Activated naive CD4-positive, alpha-beta T cell treated with anti-CD3 and anti-CD28 coated beads, Interleukin-2, amount 50 U/mL, for 72 hours (primary cell): ENCODE results near the gene IGFBP7. TPM values are rescaled to one million over a fixed set of nuclear protein-coding genes. Genes with fewer than 3 reads are reported as not detected.
A peak's percentile ranks its signal among the peaks of the same experiment; 100 is the strongest.

Experiments used
- ATAC-seq, 2 donors: fragments of 150-1000 bp; cut with Tn5 transposase; 2 replicates each; pipeline ENCODE4 v1.10.0; 2021; ENCODE audit warnings: mild to moderate bottlenecking in 2 of 2, moderate library complexity in 2 of 2
- DNase-seq, 2 donors: peaks; one replicate each; pipeline ENCODE4 v3.0.0; 2021 to 2022; ENCODE audit warnings: low spot score in 2 of 2
- H3K27ac Mint-ChIP-seq, 2 donors: one replicate each; pipeline ENCODE4 v1.8.0; 2022; ENCODE audit warnings: mild to moderate bottlenecking in 2 of 2, mixed read lengths in 2 of 2
- H3K36me3 Mint-ChIP-seq, 2 donors: one replicate each; pipeline ENCODE4 v1.8.0; 2022; ENCODE audit warnings: mixed read lengths in 2 of 2
- H3K9me3 Mint-ChIP-seq, 2 donors: one replicate each; pipeline ENCODE4 v1.8.0; 2022; ENCODE audit warnings: mixed read lengths in 2 of 2
- total RNA-seq, 2 donors: library from RNA; stranded (reverse); gene quantifications; one replicate each; pipeline ENCODE4 v1.2.3, GENCODE V29; 2022

Gene IGFBP7
- total RNA-seq, 2 donors from 2014 or later: 0.32 TPM; not detected in 1

- H3K36me3 Mint-ChIP-seq: peaks cover 0 to 6% of the 10 kb centered on the region in 2 donors
Observed at GRCh38 chr4:57043347-57044251, 66.6 kb downstream of the IGFBP7 start.

GRCh38 chr4:57042711-57043169, 67.4 kb downstream of the IGFBP7 start:
- no peak for ATAC-seq
- Mint-ChIP-seq H3K36me3 (peaks cover 0 to 6% of the 10 kb centered on the region in 2 donors), H3K27ac (no peak overlapping the region), H3K9me3 (peaks cover 5 to 6% of the 10 kb centered on the region in 2 donors)
- DNase-seq: no peak

More at GRCh38 chr4:57043347-57044251, 66.6 kb downstream of the IGFBP7 start:
- no peak overlapping the region for H3K27ac Mint-ChIP-seq
- ATAC-seq (no peak), DNase-seq (no peak)
- H3K9me3 Mint-ChIP-seq: peaks cover 5 to 6% of the 10 kb centered on the region in 2 donors

- H3K9me3 Mint-ChIP-seq: no peaks in the 10 kb centered on the region
- no peak overlapping the region for H3K27ac Mint-ChIP-seq
- no peaks in the 10 kb centered on the region for H3K36me3 Mint-ChIP-seq
- DNase-seq (no peak), ATAC-seq (no peak)
Observed at GRCh38 chr4:57041020-57041419, 69.2 kb downstream of the IGFBP7 start.

GRCh38 chr4:57040510-57040909, 69.7 kb downstream of the IGFBP7 start:
- Mint-ChIP-seq H3K27ac (no peak overlapping the region), H3K9me3 (no peaks in the 10 kb centered on the region), H3K36me3 (no peaks in the 10 kb centered on the region)
- ATAC-seq: no peak
- no peak for DNase-seq

GRCh38 chr4:57039345-57039744, 70.8 kb downstream of the IGFBP7 start:
- no peak for ATAC-seq
- Mint-ChIP-seq H3K27ac (no peak overlapping the region), H3K9me3 (no peaks in the 10 kb centered on the region), H3K36me3 (no peaks in the 10 kb centered on the region)
- DNase-seq: no peak

GRCh38 chr4:57037982-57038604, 72.1 kb downstream of the IGFBP7 start:
- Mint-ChIP-seq H3K36me3 (no peaks in the 10 kb centered on the region), H3K27ac (no peak overlapping the region), H3K9me3 (no peaks in the 10 kb centered on the region)
- DNase-seq (peak in 1 of 2 donors; percentile 57), ATAC-seq (peak in 1 of 2 donors; percentile 58)

GRCh38 chr4:57034520-57034919, 75.7 kb downstream of the IGFBP7 start:
- no peak for DNase-seq
- Mint-ChIP-seq H3K9me3 (no peaks in the 10 kb centered on the region), H3K36me3 (peaks cover 0 to 10% of the 10 kb centered on the region in 2 donors), H3K27ac (no peak overlapping the region)
- ATAC-seq: no peak

GRCh38 chr4:57023104-57023503, 87.1 kb downstream of the IGFBP7 start:
- H3K9me3 Mint-ChIP-seq: no peaks in the 10 kb centered on the region
- DNase-seq (no peak), ATAC-seq (no peak)
- peaks cover 14 to 56% of the 10 kb centered on the region in 2 donors for H3K36me3 Mint-ChIP-seq
- peak overlapping the region in 1 of 2 donors; percentile 24 for H3K27ac Mint-ChIP-seq

- no peaks in the 10 kb centered on the region for H3K9me3 Mint-ChIP-seq
- no peak for ATAC-seq
- H3K36me3 Mint-ChIP-seq: peaks cover 21 to 59% of the 10 kb centered on the region in 2 donors
- H3K27ac Mint-ChIP-seq: no peak overlapping the region
- no peak for DNase-seq
Observed at GRCh38 chr4:57020467-57021101, 89.6 kb downstream of the IGFBP7 start.

- H3K36me3 Mint-ChIP-seq: peaks cover 21 to 49% of the 10 kb centered on the region in 2 donors
- H3K27ac Mint-ChIP-seq: no peak overlapping the region
- ATAC-seq: no peak
- H3K9me3 Mint-ChIP-seq: no peaks in the 10 kb centered on the region
- no peak for DNase-seq
Observed at GRCh38 chr4:57018980-57019379, 91.2 kb downstream of the IGFBP7 start.

GRCh38 chr4:57013543-57014120, 96.6 kb downstream of the IGFBP7 start:
- Mint-ChIP-seq H3K36me3 (peaks cover 13 to 19% of the 10 kb centered on the region in 2 donors), H3K27ac (peak overlapping the region in 1 of 2 donors; percentile 82), H3K9me3 (no peaks in the 10 kb centered on the region)
- ATAC-seq (no peak), DNase-seq (no peak)

- ATAC-seq: no peak
- no peak for DNase-seq
- Mint-ChIP-seq H3K9me3 (no peaks in the 10 kb centered on the region), H3K36me3 (peaks cover 12 to 43% of the 10 kb centered on the region in 2 donors), H3K27ac (peak overlapping the region in 1 of 2 donors; percentile 30)
Observed at GRCh38 chr4:56999751-57000150, 110.4 kb downstream of the IGFBP7 start.

GRCh38 chr4:56995525-56995924, 114.7 kb downstream of the IGFBP7 start:
- no peak for DNase-seq
- Mint-ChIP-seq H3K27ac (no peak overlapping the region), H3K9me3 (no peaks in the 10 kb centered on the region), H3K36me3 (peaks cover 17 to 47% of the 10 kb centered on the region in 2 donors)
- no peak for ATAC-seq

GRCh38 chr4:56990109-56990905, 119.9 kb downstream of the IGFBP7 start:
- DNase-seq: no peak
- Mint-ChIP-seq H3K36me3 (peaks cover 6 to 50% of the 10 kb centered on the region in 2 donors), H3K9me3 (no peaks in the 10 kb centered on the region), H3K27ac (no peak overlapping the region)
- ATAC-seq: no peak

GRCh38 chr4:56986952-56987351, 123.2 kb downstream of the IGFBP7 start:
- Mint-ChIP-seq H3K9me3 (no peaks in the 10 kb centered on the region), H3K27ac (no peak overlapping the region), H3K36me3 (peaks cover 8 to 48% of the 10 kb centered on the region in 2 donors)
- ATAC-seq (no peak), DNase-seq (no peak)

- Mint-ChIP-seq H3K36me3 (peaks cover 7 to 46% of the 10 kb centered on the region in 2 donors), H3K27ac (no peak overlapping the region), H3K9me3 (no peaks in the 10 kb centered on the region)
- ATAC-seq (no peak), DNase-seq (no peak)
Observed at GRCh38 chr4:56986192-56986591, 124.0 kb downstream of the IGFBP7 start.
